Measurements from ENCODE around the gene MEFV. TPM values are rescaled to one million over a fixed set of nuclear protein-coding genes. Genes with fewer than 3 reads are reported as not detected.

MEFV gene
- total RNA-seq, 1 experiment from 2014 or later, result not detected

DNA sequence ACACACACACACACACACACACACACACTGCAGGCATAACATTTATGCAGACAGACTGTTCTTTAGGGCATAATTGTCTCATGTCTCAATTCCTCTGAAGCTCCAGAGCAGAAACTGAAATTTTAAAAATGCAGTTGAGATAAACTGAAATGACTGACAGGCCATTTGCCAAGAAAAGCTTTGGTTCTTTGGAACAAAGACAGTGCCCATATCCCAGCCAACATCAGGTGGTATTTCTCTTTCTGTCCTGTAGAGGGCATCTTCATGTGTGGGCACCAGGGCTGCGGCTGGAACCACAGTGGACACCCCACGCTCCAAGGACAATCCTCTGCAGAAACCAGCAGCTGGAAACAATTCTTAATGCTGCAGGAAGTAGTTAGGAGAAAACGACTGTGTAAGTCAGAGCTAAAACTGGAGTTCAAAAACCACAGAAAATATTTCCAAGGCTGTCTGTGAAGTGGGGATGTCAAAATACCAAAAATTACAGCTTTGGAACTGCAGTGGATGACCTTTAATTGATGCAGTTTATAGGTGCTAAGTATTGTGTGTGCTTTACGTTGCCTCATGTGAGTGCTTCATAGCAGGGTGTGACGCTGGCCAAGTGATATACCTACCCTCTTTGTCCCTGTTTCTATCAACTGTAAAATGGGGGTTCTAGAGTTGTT is 10.6 kb upstream of the MEFV start:
- peak; percentile 43 for DNase-seq (ENCODE audit: low read depth)

- DNase-seq (ENCODE audit: low read depth), result peak; percentile 98
Measured at GRCh38 chr16:3264137-3265036, 8.0 kb upstream of the MEFV start.

DNA sequence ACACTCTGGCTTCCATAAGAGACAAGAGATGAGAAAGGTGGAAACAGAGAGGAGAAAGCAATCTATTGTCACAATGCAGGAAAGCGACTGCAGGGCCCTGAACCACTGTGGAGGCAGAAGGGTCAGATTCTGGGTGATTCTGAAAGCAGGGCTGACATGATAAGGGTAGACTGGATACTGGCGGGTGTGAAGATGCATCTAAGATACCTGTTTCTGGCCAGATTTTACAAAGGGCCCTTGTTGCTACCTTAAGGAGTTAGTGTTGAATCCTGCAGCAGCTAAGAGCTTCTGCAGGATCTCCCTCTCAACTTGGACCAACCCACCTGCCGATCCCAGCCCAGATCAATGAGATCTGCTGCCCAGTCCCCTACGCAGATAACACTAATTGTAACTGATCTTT is 6.1 kb upstream of the MEFV start:
- no peak for DNase-seq (ENCODE audit: low read depth)

- DNase-seq (ENCODE audit: low read depth), result no peak
Measured at GRCh38 chr16:3259836-3260235, 3.4 kb upstream of the MEFV start.

GRCh38 chr16:3256866-3257465 is 533 bp upstream of the MEFV start:
- DNase-seq (ENCODE audit: low read depth), result peak; percentile 81

DNA sequence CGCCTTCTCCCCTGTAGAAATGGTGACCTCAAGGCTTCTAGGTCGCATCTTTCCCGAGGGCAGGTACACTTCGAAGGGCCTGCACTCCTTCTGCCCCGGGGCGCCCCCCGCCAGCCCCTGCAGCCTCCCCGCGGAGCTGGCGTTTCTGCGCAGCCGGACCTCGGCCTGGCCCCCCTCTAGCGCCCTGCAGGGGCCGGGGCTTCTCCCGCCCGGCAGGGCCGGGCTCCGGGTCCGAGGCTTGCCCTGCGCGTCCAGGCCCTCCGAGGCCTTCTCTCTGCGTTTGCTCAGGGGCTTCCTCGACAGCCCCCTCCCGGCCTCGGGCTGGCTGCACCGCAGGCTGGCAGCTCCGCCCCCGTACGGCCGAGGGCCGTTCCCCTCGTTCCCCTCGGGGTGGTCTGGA is 2.1 kb downstream of the MEFV start:
- DNase-seq (ENCODE audit: low read depth), result no peak

DNA sequence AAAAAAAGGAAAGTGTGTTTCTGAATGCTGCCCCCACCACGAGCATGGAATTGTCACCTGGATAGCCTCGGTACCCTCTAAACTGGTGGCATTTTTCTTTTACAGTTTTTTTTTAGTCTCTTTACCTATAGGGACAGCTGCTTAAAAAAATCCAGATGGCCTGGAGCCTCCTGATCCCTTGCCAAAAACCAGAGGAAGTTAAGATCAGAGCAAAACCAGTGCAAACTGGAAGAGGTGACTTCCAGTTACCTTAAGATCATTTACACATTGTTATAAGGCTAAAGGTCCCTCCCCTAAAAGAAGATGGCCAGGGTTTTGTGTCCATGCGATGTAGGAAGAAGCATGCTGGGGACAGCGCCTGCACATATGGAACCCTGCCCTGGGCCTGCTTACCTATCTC is 3.5 kb downstream of the MEFV start:
- peak; percentile 27 for DNase-seq (ENCODE audit: low read depth)

DNA sequence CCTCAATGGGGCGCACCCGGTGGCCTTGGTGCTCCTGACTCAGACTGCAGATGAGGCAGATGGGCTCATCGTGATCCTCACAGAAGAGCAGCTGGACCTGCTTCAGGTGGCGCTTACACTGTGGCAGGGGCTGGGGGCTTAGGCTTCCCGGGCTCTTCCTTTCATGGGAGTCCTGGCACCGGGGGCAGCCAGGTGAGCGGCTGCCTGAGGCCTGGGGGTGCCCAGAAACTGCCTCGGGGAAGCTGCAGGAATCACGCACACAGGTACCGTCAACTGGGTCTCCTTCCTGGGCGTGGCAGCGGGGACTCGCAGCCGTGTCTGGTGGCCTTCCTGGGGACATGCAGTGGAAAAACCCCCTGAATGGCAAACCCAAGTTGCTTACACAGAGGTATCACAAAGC is 7.0 kb downstream of the MEFV start:
- DNase-seq (ENCODE audit: low read depth), result no peak

DNA sequence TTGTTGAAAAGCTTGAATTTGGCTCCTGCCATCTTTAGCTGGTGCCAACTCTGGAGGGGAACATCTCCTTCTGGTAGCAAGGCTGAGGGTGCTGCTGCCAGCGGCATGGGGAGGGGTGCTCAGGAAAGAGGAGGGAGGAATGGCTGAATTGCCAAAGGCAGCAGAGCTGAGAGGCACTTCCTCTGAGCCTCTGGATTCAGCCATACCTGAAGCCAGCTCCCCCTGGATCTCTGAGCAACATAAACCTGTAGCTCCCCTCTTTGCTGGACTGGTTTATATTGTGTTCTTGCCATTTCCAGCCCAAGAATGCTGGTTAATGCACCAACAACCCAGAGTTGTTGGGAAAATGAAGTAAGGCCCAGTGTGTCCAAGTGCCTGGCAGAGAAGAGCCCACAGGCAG is 7.4 kb downstream of the MEFV start:
- no peak for DNase-seq (ENCODE audit: low read depth)

GRCh38 chr16:3248596-3248995 is 7.8 kb downstream of the MEFV start:
- DNase-seq (ENCODE audit: low read depth), result no peak

- DNase-seq (ENCODE audit: low read depth), result no peak
Measured at GRCh38 chr16:3246876-3247275, 9.6 kb downstream of the MEFV start.

- no peak for DNase-seq (ENCODE audit: low read depth)
Measured at GRCh38 chr16:3246002-3246401, 10.4 kb downstream of the MEFV start.

- DNase-seq (ENCODE audit: low read depth), result peak; percentile 66
Measured at GRCh38 chr16:3243882-3244281, 12.6 kb downstream of the MEFV start.

GRCh38 chr16:3242709-3243108 is 13.7 kb downstream of the MEFV start:
- DNase-seq (ENCODE audit: low read depth), result no peak

DNA sequence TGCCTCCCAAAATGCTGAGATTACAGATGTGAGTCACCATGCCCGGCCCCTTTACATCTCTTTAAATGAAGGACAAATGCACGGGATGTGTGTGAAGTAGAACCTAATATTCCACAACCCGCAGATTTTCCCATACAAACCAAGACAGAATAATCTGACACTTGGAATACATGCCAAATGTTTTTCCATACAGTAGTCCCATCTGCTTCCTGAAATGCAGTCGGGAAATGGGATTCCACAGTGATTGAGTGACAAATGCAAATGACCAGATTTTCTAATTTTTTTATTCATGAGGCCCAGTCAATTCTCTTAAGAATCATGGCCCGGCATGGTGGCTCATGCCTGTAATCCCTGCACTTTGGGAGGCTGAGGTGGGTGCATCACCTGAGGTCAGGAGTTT is 14.7 kb downstream of the MEFV start:
- no peak for DNase-seq (ENCODE audit: low read depth)

GRCh38 chr16:3235856-3236669 is 20.4 kb downstream of the MEFV start:
- DNase-seq (ENCODE audit: low read depth), result no peak

DNA sequence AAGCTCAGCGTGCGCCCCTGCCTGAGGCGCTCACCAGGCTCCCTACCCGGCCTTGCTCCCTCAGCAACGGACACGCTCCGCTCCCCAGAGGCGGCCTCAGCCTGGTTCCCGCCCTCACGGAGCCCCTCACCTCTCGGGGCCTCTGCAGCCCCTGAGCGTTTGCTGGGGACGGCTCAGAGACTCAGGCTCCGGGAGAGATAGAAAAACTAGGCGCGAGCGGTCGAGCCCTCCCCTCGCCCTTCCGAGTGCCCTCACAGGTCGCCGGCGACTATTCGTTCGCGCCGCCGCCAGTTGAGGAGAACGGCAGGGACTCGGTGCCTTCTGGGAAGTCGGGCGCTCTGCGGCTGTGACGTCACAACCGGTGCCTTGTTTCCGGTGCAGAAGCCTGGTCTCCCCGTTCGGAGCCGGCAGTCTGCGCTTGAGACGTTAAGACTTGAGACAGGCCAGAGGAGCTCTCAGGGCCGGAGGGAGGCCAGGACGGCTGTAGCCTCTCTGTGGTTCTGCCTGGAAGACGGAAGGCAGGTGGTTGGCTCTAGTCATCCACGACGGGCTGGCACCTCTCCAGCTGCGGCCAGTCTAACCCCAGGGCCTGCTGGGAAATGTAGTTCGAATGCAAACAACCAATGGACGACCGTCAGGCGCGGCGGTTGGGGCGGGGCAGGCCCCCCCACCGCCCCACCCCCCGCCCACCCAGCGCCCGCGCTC is 21.4 kb downstream of the MEFV start, which contains the start of gene ZNF200:
ZNF200 (minus strand) TSS at position 302 of the 705 bp plus-strand sequence. CDS start 1,403 bp downstream, outside the sequence.
- peak; percentile 95 for DNase-seq (ENCODE audit: low read depth)

DNA sequence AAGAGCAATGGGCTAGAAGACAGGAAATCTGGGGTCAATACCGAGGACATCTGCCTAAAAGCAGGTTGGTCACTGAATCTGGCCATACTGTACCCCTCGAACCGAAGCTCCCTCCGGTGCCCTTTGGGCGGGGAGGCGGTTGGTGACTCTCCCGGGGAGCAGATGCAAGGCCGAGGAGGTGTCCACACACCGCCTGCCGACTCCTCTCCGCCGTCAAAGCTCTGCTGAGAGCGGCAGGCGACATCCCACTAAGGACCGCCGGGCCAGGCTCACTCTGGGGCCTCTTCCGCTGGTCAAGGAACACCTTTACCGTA is 21.9 kb downstream of the MEFV start:
- no peak for DNase-seq (ENCODE audit: low read depth)

DNA sequence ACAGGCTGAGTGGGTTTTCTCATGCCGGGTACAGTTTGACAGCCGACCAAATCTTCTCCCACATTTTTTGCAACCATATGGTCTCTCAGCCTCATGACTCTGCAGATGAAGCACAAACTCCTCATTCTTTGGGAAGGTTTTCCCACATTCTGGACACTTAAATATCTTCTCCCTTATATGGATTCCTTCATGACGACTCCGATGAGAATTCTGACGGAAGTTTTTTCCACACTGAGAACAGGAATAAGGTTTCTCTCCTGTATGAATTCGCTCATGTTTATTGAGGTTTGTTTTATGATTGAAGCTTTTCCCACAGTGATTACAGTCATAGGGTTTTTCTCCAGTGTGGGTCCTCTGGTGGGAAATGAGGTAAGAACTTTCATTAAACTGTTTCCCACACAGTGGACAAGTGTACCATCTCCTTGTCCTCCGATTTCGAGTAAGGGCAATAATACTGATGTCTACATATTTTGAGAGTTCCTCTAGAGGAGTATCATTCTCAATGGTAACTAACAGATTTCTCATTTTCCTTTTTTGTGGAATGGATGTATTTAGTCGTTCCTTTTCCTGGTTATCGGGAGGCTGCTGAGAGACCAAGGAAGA is 32.4 kb downstream of the MEFV start:
- peak; percentile 16 for DNase-seq (ENCODE audit: low read depth)

DNA sequence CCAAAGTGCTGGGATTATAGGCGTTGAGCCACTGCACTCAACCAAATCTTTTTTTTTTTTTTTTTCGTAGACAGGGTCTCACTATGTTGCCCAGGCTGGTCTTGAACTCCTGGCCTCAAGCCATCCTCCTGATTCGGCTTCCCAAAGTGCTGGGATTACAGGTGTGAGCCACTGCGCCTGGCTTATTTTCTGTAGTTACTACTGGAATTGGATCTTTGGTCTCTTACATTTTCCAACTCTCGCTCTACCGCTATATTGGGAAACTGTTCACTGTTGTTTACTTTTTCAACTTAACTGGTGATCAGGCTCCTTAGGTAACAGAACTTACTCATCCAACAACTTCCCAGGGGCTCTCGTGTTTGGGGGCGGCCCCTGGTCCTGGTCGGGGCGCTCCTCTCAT is 35.6 kb downstream of the MEFV start:
- no peak for DNase-seq (ENCODE audit: low read depth)

GRCh38 chr16:3216263-3216640 is 40.2 kb downstream of the MEFV start:
- no peak for DNase-seq (ENCODE audit: low read depth)
